GM23338 (cell line): ENCODE results near the gene UQCRC1. TPM values are rescaled to one million over a fixed set of nuclear protein-coding genes. Genes with fewer than 3 reads are reported as not detected.
A peak's percentile ranks its signal among the peaks of the same experiment; 100 is the strongest.

Experiments used
- ATAC-seq: fragments of 200-7000 bp; cut with Tn5 transposase; 3 replicates; pipeline ENCODE4 v1.9.1; 2020
- DNase-seq: peaks from one replicate; pipeline ENCODE4 v3.0.0-alpha.2; 2015; ENCODE audit warnings: low spot score
- H2AFZ ChIP-seq: fragments of 200-600 bp; sonication (generic); 2 replicates; pipeline ENCODE4 v1.8.0; 2016; ENCODE audit warnings: antibody characterized with exemption, mild to moderate bottlenecking, moderate library complexity
- H3F3A ChIP-seq: fragments of 200-600 bp; sonication (generic); replicated peaks from 2 replicates; pipeline ENCODE4 v1.8.0; 2017; ENCODE audit warnings: antibody characterized with exemption, mixed run types, low read depth
- H3K27ac ChIP-seq: fragments of 200-600 bp; sonication (generic); 2 replicates; pipeline ENCODE4 v1.6.1; 2016; ENCODE audit warnings: low read depth
- H3K27me3 ChIP-seq: fragments of 200-600 bp; sonication (generic); 2 replicates; pipeline ENCODE4 v1.8.0; 2016; ENCODE audit warnings: mild to moderate bottlenecking, mixed run types, moderate library complexity; ENCODE audit not compliant: insufficient read depth
- H3K36me3 ChIP-seq: fragments of 200-600 bp; sonication (generic); 2 replicates; pipeline ENCODE4 v1.8.0; 2016; ENCODE audit warnings: mild to moderate bottlenecking; ENCODE audit not compliant: insufficient read depth
- H3K4me1 ChIP-seq: fragments of 200-600 bp; sonication (generic); 2 replicates; pipeline ENCODE4 v1.8.0; 2016; ENCODE audit warnings: mild to moderate bottlenecking, moderate library complexity; ENCODE audit not compliant: insufficient read depth
- H3K4me2 ChIP-seq: fragments of 200-600 bp; sonication (generic); 2 replicates; pipeline ENCODE4 v1.7.1; 2017; ENCODE audit warnings: mixed run types
- H3K4me3 ChIP-seq: fragments of 200-600 bp; sonication (generic); 2 replicates; pipeline ENCODE4 v1.6.1; 2016; ENCODE audit warnings: mixed run types
- H3K79me2 ChIP-seq: fragments of 200-600 bp; sonication (generic); replicated peaks from 2 replicates; pipeline ENCODE4 v1.8.0; 2017; ENCODE audit warnings: mild to moderate bottlenecking; ENCODE audit not compliant: insufficient read depth
- H3K9me2 ChIP-seq: fragments of 200-600 bp; sonication (generic); 2 replicates; pipeline ENCODE4 v1.8.0; 2017; ENCODE audit not compliant: insufficient read depth
- H4K20me1 ChIP-seq: fragments of 200-600 bp; sonication (generic); replicated peaks from 2 replicates; pipeline ENCODE4 v1.8.0; 2017; ENCODE audit warnings: mild to moderate bottlenecking; ENCODE audit not compliant: insufficient read depth
- H3K27ac Mint-ChIP-seq: 2 replicates; pipeline ENCODE4 v1.8.0; 2020; ENCODE audit warnings: inconsistent platforms, mild to moderate bottlenecking, moderate library complexity, mixed read lengths
- H3K27me3 Mint-ChIP-seq: 3 replicates; pipeline ENCODE4 v1.8.0; 2022; ENCODE audit warnings: low read depth, mild to moderate bottlenecking, moderate library complexity, mixed read lengths, inconsistent platforms; ENCODE audit not compliant: insufficient read depth, poor library complexity
- H3K36me3 Mint-ChIP-seq: 3 replicates; pipeline ENCODE4 v1.8.0; 2021; ENCODE audit warnings: low read depth, mild to moderate bottlenecking, inconsistent platforms, moderate library complexity, mixed read lengths
- H3K4me1 Mint-ChIP-seq: 3 replicates; pipeline ENCODE4 v1.8.0; 2020; ENCODE audit warnings: mild to moderate bottlenecking, inconsistent platforms, mixed read lengths
- H3K4me3 Mint-ChIP-seq: 3 replicates; pipeline ENCODE4 v1.8.0; 2021; ENCODE audit warnings: moderate library complexity, mild to moderate bottlenecking, inconsistent platforms, mixed read lengths
- H3K9me3 Mint-ChIP-seq: 3 replicates; pipeline ENCODE4 v1.8.0; 2020; ENCODE audit warnings: moderate library complexity, mild to moderate bottlenecking, inconsistent platforms, mixed read lengths
- CREB1 ChIP-seq: fragments of 250-450 bp; sonication (Bioruptor Pico); IDR thresholded peaks from 2 replicates; pipeline ENCODE4 v1.5.0; 2020; ENCODE audit warnings: low read depth, mild to moderate bottlenecking, moderate library complexity
- EZH2 ChIP-seq: fragments of 200-600 bp; sonication (generic); IDR thresholded peaks from one replicate; pipeline ENCODE4 v1.8.0; 2017; ENCODE audit warnings: antibody characterized with exemption, mild to moderate bottlenecking, low read depth; ENCODE audit not compliant: unreplicated experiment
- EZH2phosphoT487 ChIP-seq: fragments of 200-600 bp; sonication (generic); IDR thresholded peaks from one replicate; pipeline ENCODE4 v1.8.1; 2018; ENCODE audit warnings: antibody characterized with exemption; ENCODE audit not compliant: unreplicated experiment
- JUNB ChIP-seq: IDR thresholded peaks from one replicate; pipeline ENCODE4 v1.6.1; 2016; ENCODE audit warnings: antibody characterized with exemption; ENCODE audit not compliant: unreplicated experiment
- NANOG ChIP-seq: IDR thresholded peaks from 2 replicates; pipeline ENCODE4 v1.6.1; 2016; ENCODE audit warnings: antibody characterized with exemption, borderline replicate concordance
- POLR2AphosphoS5 ChIP-seq: IDR thresholded peaks from 2 replicates; pipeline ENCODE4 v1.6.1; 2016; ENCODE audit warnings: antibody characterized with exemption, low read depth
- STAT1 ChIP-seq: IDR thresholded peaks from one replicate; pipeline ENCODE4 v1.6.1; 2016; ENCODE audit warnings: antibody characterized with exemption; ENCODE audit not compliant: unreplicated experiment
- ZNF114 ChIP-seq: fragments of 250-450 bp; sonication (Bioruptor Pico); IDR thresholded peaks from 2 replicates; pipeline ENCODE4 v1.5.0; 2020; ENCODE audit warnings: mild to moderate bottlenecking, moderate library complexity
- ZNF331 ChIP-seq: fragments of 250-450 bp; sonication (Bioruptor Pico); IDR thresholded peaks from 2 replicates; pipeline ENCODE4 v1.5.0; 2020; ENCODE audit warnings: low read depth, mild to moderate bottlenecking, moderate library complexity
- polyA plus RNA-seq: library from polyadenylated mRNA; unstranded; fragments of >200 nt; fragmentation: Nextera tagmentation; extraction: Ambion mirVana; gene quantifications from 2 replicates; pipeline ENCODE4 v1.2.1, GENCODE V29; 2016
- total RNA-seq: library from RNA; depleted of rRNA; stranded (reverse); fragments of >200 nt; shearing (Covaris generic); gene quantifications from 2 replicates; pipeline ENCODE4 v1.2.3, GENCODE V29; 2014
- TF ChIP-seq, protein P1 (sequence below): fragments of 250-450 bp; sonication (Bioruptor Pico); IDR thresholded peaks from 2 replicates; pipeline ENCODE4 v1.5.0; 2020; ENCODE audit warnings: mild to moderate bottlenecking, moderate library complexity
- TF ChIP-seq, protein P2 (sequence below), 2 experiments: fragments of 200-600 bp in 1 of 2; sonication (generic) in 1 of 2; conservative IDR thresholded peaks; 2 replicates each; pipeline versions ENCODE4 v1.5.1 to v1.6.1; 2016 to 2017; ENCODE audit warnings: antibody characterized with exemption in 2 of 2, low read depth in 2 of 2, mild to moderate bottlenecking in 2 of 2, moderate library complexity in 1 of 2

The UQCRC1 gene
- total and polyA plus RNA-seq, 2 experiments from 2014 or later = 232 to 439 TPM

DNA sequence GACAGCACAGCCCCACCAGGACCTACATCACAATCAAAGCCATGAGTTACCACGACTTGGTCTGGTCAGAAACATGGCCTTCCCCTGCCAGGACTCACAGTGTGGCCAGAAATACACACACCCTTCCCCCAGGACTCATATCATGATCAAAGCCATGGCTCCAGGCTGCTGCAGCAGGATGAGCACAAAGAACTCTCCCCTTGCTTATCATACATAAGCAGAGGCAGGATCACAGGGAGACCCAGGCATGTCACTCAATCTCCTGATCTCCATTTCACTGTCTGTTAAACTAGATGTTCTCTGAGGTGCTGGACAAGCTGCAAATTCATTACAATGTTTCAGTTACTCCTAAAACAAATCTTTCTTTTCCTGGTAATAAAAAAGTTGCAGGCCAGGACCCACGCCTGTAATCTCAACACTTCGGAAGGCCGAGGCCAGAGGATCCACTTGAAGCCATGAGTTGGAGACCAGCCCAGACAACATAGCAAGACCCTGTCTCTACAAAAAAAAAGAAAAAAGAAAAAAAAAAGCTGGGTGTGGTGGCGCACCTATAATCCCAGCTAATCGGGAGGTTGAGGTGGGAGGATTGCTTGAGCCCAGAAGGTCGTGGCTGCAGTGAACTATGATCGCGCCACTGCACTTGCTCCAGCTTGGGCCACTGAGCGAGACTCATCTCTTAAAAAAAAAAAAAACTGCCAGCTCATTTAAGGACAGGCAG is 54.1 kb downstream of the UQCRC1 start (continued):
- TF ChIP-seq, protein P1, sequence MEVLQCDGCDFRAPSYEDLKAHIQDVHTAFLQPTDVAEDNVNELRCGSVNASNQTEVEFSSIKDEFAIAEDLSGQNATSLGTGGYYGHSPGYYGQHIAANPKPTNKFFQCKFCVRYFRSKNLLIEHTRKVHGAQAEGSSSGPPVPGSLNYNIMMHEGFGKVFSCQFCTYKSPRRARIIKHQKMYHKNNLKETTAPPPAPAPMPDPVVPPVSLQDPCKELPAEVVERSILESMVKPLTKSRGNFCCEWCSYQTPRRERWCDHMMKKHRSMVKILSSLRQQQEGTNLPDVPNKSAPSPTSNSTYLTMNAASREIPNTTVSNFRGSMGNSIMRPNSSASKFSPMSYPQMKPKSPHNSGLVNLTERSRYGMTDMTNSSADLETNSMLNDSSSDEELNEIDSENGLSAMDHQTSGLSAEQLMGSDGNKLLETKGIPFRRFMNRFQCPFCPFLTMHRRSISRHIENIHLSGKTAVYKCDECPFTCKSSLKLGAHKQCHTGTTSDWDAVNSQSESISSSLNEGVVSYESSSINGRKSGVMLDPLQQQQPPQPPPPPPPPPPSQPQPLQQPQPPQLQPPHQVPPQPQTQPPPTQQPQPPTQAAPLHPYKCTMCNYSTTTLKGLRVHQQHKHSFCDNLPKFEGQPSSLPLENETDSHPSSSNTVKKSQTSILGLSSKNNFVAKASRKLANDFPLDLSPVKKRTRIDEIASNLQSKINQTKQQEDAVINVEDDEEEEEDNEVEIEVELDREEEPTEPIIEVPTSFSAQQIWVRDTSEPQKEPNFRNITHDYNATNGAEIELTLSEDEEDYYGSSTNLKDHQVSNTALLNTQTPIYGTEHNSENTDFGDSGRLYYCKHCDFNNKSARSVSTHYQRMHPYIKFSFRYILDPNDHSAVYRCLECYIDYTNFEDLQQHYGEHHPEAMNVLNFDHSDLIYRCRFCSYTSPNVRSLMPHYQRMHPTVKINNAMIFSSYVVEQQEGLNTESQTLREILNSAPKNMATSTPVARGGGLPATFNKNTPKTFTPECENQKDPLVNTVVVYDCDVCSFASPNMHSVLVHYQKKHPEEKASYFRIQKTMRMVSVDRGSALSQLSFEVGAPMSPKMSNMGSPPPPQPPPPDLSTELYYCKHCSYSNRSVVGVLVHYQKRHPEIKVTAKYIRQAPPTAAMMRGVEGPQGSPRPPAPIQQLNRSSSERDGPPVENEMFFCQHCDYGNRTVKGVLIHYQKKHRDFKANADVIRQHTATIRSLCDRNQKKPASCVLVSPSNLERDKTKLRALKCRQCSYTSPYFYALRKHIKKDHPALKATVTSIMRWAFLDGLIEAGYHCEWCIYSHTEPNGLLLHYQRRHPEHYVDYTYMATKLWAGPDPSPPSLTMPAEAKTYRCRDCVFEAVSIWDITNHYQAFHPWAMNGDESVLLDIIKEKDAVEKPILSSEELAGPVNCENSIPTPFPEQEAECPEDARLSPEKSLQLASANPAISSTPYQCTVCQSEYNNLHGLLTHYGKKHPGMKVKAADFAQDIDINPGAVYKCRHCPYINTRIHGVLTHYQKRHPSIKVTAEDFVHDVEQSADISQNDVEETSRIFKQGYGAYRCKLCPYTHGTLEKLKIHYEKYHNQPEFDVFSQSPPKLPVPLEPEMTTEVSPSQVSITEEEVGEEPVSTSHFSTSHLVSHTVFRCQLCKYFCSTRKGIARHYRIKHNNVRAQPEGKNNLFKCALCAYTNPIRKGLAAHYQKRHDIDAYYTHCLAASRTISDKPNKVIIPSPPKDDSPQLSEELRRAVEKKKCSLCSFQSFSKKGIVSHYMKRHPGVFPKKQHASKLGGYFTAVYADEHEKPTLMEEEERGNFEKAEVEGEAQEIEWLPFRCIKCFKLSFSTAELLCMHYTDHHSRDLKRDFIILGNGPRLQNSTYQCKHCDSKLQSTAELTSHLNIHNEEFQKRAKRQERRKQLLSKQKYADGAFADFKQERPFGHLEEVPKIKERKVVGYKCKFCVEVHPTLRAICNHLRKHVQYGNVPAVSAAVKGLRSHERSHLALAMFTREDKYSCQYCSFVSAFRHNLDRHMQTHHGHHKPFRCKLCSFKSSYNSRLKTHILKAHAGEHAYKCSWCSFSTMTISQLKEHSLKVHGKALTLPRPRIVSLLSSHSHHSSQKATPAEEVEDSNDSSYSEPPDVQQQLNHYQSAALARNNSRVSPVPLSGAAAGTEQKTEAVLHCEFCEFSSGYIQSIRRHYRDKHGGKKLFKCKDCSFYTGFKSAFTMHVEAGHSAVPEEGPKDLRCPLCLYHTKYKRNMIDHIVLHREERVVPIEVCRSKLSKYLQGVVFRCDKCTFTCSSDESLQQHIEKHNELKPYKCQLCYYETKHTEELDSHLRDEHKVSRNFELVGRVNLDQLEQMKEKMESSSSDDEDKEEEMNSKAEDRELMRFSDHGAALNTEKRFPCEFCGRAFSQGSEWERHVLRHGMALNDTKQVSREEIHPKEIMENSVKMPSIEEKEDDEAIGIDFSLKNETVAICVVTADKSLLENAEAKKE (CRISPR knock-in tag) = no peak
- TF ChIP-seq JUNB (no peak), CREB1 (no peak)

DNA sequence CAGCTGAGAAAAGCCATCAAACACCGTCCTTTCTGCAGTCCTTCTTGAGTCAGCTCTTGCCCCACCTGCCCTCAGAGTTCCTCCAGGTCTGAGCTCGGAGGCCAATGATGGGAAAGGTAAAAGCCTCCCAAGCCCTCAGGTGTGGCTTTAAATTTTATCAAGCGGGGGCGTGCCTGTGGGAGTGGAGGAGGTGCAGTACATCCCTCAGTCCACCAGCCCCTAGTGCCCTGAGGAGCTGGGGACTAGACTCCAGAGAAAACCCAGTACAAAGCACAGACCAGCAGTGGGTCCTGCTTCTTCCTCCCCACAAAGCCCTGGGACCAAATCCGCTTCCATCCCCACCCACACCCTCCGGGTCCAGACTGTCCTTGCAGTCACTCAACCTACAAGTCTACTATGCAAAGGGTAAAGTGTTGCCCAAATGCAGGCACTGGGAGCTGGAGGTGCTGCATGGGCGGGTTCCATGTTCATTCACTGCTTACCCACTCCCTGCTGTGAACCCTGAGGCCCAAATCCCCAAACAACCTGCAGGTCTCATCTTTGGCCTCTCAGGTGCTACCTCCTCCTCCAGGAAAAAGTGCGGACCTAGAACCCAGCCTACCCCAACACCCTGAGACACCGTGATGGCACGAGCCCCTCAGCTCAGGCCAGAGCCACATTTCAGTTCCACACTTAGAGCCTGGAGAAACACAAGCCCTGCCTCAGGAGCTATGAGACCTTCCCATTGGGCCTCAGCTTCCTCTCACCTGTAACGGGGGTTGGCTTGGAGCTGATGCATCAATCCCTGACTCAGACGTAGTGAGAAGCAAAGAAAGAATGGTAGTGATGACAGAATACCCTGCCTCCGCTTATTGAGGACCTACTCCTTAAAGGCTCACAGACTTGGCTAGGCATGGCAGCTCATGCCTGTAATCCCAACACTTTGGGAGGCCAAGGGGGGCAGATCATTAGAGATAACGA is 55.3 kb downstream of the UQCRC1 start:
- Mint-ChIP-seq H3K36me3 (no peaks in the 10 kb centered on the region; the same call in 2 of the 3 replicates), H3K4me1 (peaks cover 29% of the 10 kb centered on the region), H3K9me3 (no peaks in the 10 kb centered on the region), H3K27ac (peak overlapping the region; percentile 92), H3K4me3 (no peak overlapping the region), H3K27me3 (peaks cover 15% of the 10 kb centered on the region)
- H3K9me2 ChIP-seq = no peaks in the 10 kb centered on the region
- peaks cover 26% of the 10 kb centered on the region for H3K79me2 ChIP-seq
- ATAC-seq (no peak), DNase-seq (no peak)
- no peak overlapping the region for H3K4me3 ChIP-seq
- H3F3A ChIP-seq = peaks cover 8% of the 10 kb centered on the region
- H3K4me1 ChIP-seq = peaks cover 11% of the 10 kb centered on the region
- H3K27me3 ChIP-seq = no peaks in the 10 kb centered on the region
- no peaks in the 10 kb centered on the region for H4K20me1 ChIP-seq
- peak overlapping the region; percentile 51; the same call in 1 of the 2 replicates for H3K4me2 ChIP-seq
- H3K27ac ChIP-seq = no peak overlapping the region; the same call in 1 of the 2 replicates
- H2AFZ ChIP-seq = no peak overlapping the region
- no peaks in the 10 kb centered on the region for H3K36me3 ChIP-seq
- no peak for TF ChIP-seq EZH2phosphoT487
- TF ChIP-seq, protein P2, sequence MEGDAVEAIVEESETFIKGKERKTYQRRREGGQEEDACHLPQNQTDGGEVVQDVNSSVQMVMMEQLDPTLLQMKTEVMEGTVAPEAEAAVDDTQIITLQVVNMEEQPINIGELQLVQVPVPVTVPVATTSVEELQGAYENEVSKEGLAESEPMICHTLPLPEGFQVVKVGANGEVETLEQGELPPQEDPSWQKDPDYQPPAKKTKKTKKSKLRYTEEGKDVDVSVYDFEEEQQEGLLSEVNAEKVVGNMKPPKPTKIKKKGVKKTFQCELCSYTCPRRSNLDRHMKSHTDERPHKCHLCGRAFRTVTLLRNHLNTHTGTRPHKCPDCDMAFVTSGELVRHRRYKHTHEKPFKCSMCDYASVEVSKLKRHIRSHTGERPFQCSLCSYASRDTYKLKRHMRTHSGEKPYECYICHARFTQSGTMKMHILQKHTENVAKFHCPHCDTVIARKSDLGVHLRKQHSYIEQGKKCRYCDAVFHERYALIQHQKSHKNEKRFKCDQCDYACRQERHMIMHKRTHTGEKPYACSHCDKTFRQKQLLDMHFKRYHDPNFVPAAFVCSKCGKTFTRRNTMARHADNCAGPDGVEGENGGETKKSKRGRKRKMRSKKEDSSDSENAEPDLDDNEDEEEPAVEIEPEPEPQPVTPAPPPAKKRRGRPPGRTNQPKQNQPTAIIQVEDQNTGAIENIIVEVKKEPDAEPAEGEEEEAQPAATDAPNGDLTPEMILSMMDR (conservative IDR thresholded peaks at IDR 0.05; ENCODE audit: low read depth in 2 of 2) = no peak
- TF ChIP-seq CREB1 = no peak
- TF ChIP-seq NANOG = no peak
- no peak for TF ChIP-seq ZNF331 (CRISPR knock-in tag)
- TF ChIP-seq STAT1 = no peak
- no peak for TF ChIP-seq JUNB
- no peak for TF ChIP-seq POLR2AphosphoS5
- no peak for TF ChIP-seq ZNF114 (CRISPR knock-in tag)
- TF ChIP-seq EZH2 = no peak
